ENCODE results near the gene DRC1.

The DRC1 gene

DNA sequence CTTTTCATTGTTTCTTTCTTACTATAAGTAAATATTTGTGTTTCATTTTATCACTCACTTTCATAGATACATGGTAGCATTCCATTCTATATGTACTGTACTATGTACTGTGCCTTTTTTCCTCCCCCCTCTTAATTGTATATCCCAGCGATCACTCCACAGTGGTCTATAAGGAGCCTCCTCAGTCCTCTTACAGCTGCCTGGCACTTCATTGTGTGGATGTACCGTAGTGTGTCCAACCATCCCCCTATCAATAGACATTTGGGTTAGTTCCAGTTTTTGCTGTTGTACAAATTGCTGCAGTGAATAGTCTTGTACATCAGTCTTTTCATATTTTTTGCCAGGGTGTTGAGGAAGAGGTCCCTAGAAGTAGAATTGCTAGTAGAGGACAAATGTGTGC, 21.4 kb upstream of the DRC1 start:
- no peaks in the 10 kb centered on the region for H3K79me2 ChIP-seq (ENCODE audit: control insufficient read depth, low read length)
- H3F3A ChIP-seq (ENCODE audit: control insufficient read depth, insufficient read depth): peaks cover 4% of the 10 kb centered on the region; the same call in 1 of the 2 replicates
- H3K4me3 ChIP-seq (ENCODE audit: low read length): no peak overlapping the region
- H4K20me1 ChIP-seq (ENCODE audit: control insufficient read depth, insufficient read depth, low read depth, low read length): no peaks in the 10 kb centered on the region
- H3K27ac ChIP-seq (ENCODE audit: low read depth, low read length): no peak overlapping the region
- no peak overlapping the region for H3K4me2 ChIP-seq (ENCODE audit: low read length)
- no peaks in the 10 kb centered on the region for H3K27me3 ChIP-seq (ENCODE audit: control insufficient read depth, low read length)
- peaks cover 65% of the 10 kb centered on the region for H3K36me3 ChIP-seq (ENCODE audit: control insufficient read depth, low read length)
- H3K9me3 ChIP-seq (ENCODE audit: control insufficient read depth, insufficient read depth, low read length): no peaks in the 10 kb centered on the region
- H3K4me1 ChIP-seq (ENCODE audit: control insufficient read depth, low read length): peaks cover 2% of the 10 kb centered on the region; the same call in 1 of the 2 replicates
- no peaks in the 10 kb centered on the region for H3K9me2 ChIP-seq (replicated peaks; ENCODE audit: control insufficient read depth, low read length)
- TF ChIP-seq, protein P1, sequence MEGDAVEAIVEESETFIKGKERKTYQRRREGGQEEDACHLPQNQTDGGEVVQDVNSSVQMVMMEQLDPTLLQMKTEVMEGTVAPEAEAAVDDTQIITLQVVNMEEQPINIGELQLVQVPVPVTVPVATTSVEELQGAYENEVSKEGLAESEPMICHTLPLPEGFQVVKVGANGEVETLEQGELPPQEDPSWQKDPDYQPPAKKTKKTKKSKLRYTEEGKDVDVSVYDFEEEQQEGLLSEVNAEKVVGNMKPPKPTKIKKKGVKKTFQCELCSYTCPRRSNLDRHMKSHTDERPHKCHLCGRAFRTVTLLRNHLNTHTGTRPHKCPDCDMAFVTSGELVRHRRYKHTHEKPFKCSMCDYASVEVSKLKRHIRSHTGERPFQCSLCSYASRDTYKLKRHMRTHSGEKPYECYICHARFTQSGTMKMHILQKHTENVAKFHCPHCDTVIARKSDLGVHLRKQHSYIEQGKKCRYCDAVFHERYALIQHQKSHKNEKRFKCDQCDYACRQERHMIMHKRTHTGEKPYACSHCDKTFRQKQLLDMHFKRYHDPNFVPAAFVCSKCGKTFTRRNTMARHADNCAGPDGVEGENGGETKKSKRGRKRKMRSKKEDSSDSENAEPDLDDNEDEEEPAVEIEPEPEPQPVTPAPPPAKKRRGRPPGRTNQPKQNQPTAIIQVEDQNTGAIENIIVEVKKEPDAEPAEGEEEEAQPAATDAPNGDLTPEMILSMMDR (IDR thresholded peaks at IDR 0.05; ENCODE audit: low read depth, low read length, poor library complexity, severe bottlenecking): no peak
- no peak for TF ChIP-seq EZH2phosphoT487 (IDR thresholded peaks at IDR 0.05; ENCODE audit: borderline replicate concordance, low read length)

DNA sequence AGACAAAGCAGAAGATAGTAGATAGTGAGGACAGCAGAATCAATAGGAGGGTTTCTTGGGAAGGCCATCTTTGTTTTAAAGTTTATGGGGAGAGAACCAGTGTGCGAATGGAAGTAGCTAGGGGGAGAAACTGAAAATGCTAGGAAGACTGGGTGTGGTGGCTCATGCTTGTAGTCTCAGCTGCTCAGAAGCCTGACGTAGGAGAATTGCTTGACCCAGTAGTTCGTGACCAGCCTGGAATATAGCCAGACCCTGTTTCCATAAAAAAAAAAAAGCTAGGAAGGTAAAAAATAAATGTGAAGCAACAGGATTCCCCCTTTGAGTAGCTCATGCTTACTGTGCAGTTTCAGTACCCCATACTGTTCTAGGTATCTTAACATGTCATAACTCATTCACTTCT, 19.2 kb upstream of the DRC1 start:
- Histone ChIP-seq H3K4me3 (ENCODE audit: low read length) (no peak overlapping the region), H3K79me2 (ENCODE audit: control insufficient read depth, low read length) (no peaks in the 10 kb centered on the region), H3K4me2 (ENCODE audit: low read length) (no peak overlapping the region)

DNA sequence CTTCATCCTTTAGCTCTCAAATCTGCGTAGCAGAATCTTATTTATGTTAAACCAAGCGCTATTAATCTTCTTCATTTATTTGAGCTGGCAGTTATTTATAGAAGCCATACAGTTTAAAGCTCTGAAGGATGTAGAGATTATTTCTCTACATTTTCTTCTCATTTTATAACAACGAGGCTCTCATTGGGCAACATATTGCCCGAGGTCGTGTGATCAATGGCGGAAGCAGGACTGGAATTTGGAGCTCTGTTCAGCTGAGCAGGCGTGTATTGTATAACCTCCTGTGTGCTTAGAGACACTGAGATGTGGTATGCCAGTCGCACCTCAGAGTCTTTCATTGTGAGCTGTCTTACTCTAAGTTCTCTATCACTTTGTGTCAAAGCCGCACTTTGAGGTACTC, 17.5 kb upstream of the DRC1 start:
- H3K36me3 ChIP-seq (ENCODE audit: control insufficient read depth, low read length): peaks cover 73% of the 10 kb centered on the region
- no peak overlapping the region for H3K4me2 ChIP-seq (ENCODE audit: low read length)
- H3K79me2 ChIP-seq (ENCODE audit: control insufficient read depth, low read length): no peaks in the 10 kb centered on the region
- no peaks in the 10 kb centered on the region for H3K9me3 ChIP-seq (ENCODE audit: control insufficient read depth, insufficient read depth, low read length)
- H3F3A ChIP-seq (ENCODE audit: control insufficient read depth, insufficient read depth): peaks cover 4% of the 10 kb centered on the region; the same call in 1 of the 2 replicates
- H3K27ac ChIP-seq (ENCODE audit: low read depth, low read length): no peak overlapping the region
- H3K4me3 ChIP-seq (ENCODE audit: low read length): no peak overlapping the region
- no peaks in the 10 kb centered on the region for H4K20me1 ChIP-seq (ENCODE audit: control insufficient read depth, insufficient read depth, low read depth, low read length)
- no peaks in the 10 kb centered on the region for H3K9me2 ChIP-seq (replicated peaks; ENCODE audit: control insufficient read depth, low read length)
- H3K4me1 ChIP-seq (ENCODE audit: control insufficient read depth, low read length): no peaks in the 10 kb centered on the region
- H3K27me3 ChIP-seq (ENCODE audit: control insufficient read depth, low read length): no peaks in the 10 kb centered on the region
- TF ChIP-seq EZH2phosphoT487 (IDR thresholded peaks at IDR 0.05; ENCODE audit: borderline replicate concordance, low read length): no peak
- TF ChIP-seq, protein P1 (IDR thresholded peaks at IDR 0.05; ENCODE audit: low read depth, low read length, poor library complexity, severe bottlenecking): no peak

More for the DNA sequence above, 19.2 kb upstream of the DRC1 start:
- no peak for TF ChIP-seq EZH2phosphoT487 (IDR thresholded peaks at IDR 0.05; ENCODE audit: borderline replicate concordance, low read length)
- TF ChIP-seq, protein P1 (IDR thresholded peaks at IDR 0.05; ENCODE audit: low read depth, low read length, poor library complexity, severe bottlenecking): no peak
- Histone ChIP-seq H3K27me3 (ENCODE audit: control insufficient read depth, low read length) (no peaks in the 10 kb centered on the region), H3K9me3 (ENCODE audit: control insufficient read depth, insufficient read depth, low read length) (no peaks in the 10 kb centered on the region), H4K20me1 (ENCODE audit: control insufficient read depth, insufficient read depth, low read depth, low read length) (no peaks in the 10 kb centered on the region), H3K27ac (ENCODE audit: low read depth, low read length) (no peak overlapping the region), H3F3A (ENCODE audit: control insufficient read depth, insufficient read depth) (peaks cover 4% of the 10 kb centered on the region; the same call in 1 of the 2 replicates), H3K4me1 (ENCODE audit: control insufficient read depth, low read length) (no peaks in the 10 kb centered on the region), H3K9me2 (replicated peaks; ENCODE audit: control insufficient read depth, low read length) (no peaks in the 10 kb centered on the region), H3K36me3 (ENCODE audit: control insufficient read depth, low read length) (peaks cover 70% of the 10 kb centered on the region)

All from DOHH2 (cell line).